NCI-H2196 treated with DMSO at 0.1 percent for 48 hours (cell line): ENCODE measurements around the gene STEAP2.
"Not testable (repeated sequence)": the region's sequence is repeated elsewhere in the genome, so short reads cannot be mapped to it uniquely, and the experiment has no call there.

Experiments used
- DNase-seq: peaks from one replicate; lab custom pipeline; 2025; ENCODE audit not compliant: unreplicated experiment; lab: John Stamatoyannopoulos, UW

The STEAP2 gene

DNA sequence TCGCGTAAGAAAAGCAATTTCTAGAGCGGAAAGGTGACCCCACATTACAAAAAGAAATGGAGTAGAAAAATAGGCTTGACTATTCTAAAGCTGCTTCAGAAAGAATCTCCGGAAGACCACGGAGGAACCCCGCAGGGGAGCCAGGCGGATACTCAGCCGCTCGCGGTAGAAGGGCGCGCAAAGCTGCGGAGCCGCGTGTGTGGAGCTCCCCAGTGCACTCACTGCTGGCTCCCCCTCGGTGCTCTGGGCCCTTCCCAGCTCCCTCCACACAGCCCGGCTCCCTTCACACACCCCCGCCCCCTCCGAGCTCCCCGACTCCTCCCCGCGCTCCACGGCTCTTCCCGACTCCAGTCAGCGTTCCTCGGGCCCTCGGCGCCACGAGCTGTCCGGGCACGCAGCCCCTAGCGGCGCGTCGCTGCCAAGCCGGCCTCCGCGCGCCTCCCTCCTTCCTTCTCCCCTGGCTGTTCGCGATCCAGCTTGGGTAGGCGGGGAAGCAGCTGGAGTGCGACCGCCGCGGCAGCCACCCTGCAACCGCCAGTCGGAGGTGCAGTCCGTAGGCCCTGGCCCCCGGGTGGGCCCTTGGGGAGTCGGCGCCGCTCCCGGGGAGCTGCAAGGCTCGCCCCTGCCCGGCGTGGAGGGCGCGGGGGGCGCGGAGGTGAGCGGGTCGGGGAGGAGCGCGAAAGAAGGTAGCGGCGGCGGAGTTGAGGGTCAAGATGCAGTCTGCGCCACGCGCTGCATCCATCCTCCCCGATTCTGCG is at the start of gene STEAP2:
TSS of gene STEAP2 (plus strand) at position 350 of the 758 bp plus-strand sequence. CDS start 13,343 bp downstream, outside the sequence.
- DNase-seq: peak; percentile 66

DNA sequence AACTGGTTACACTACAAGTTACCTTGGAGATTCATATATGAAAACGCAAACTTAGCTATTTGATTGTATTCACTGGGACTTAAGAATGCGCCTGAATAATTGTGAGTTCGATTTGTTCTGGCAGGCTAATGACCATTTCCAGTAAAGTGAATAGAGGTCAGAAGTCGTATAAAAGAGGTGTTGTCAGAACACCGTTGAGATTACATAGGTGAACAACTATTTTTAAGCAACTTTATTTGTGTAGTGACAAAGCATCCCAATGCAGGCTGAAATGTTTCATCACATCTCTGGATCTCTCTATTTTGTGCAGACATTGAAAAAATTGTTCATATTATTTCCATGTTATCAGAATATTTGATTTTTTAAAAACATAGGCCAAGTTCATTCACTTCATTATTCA is 48.0 kb upstream of the STEAP2 start:
- no peak for DNase-seq

DNA sequence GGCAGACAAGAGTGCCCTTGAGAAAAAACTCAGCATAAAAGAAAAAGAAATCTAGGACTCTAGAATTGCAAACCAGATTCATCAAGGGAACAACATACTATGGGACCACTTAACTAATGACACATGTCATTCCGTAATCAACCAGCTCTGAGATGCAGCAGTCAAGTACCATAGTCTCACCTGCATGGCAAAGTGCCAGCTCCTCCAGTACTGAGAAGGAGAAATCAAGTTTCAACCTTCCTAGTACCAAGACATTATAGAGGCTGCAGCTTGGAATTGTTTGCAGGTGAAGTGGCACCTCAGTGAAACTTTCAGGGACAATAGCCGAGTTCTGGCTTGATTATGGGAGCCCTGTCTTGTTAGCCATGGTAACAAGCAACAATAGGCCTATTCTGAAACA is 45.8 kb upstream of the STEAP2 start:
- no peak for DNase-seq

DNA sequence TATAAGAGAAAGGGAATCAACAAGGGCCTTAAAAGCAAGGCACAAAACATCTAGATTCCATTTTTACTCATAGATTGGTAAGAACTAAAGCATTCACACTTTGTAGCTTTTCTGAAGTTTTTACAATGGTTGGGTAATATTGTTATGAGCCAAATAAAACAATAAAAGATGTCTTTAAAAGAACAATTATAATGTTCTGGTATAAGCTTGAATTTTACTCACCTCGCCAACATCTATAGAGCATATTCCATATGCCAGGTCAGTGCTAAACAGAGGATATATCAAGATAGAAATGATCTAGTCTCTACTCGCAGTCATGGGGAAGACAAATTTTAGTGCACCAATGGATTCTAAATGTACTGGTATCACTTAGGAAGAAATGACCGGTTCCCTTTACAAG is 45.4 kb upstream of the STEAP2 start:
- DNase-seq: no peak

DNA sequence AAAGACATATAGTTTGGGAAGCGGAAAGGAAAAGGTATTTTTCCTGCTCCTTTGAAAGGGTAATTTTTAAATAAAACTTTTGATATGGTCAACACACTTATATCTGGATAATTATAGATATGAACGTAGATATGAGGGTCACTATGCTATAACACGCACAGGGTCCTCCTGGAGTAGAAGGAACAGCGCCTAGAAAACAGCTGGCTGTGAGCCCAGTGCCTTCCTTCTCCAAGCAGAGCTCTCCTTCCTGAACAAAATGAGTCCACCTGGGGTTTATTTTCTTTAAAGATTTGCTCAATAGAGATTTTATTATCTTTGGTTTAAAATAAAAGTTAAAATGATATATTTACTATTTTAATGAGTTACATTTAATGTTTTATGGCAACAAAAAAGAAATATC is 44.2 kb upstream of the STEAP2 start:
- DNase-seq: no peak

DNA sequence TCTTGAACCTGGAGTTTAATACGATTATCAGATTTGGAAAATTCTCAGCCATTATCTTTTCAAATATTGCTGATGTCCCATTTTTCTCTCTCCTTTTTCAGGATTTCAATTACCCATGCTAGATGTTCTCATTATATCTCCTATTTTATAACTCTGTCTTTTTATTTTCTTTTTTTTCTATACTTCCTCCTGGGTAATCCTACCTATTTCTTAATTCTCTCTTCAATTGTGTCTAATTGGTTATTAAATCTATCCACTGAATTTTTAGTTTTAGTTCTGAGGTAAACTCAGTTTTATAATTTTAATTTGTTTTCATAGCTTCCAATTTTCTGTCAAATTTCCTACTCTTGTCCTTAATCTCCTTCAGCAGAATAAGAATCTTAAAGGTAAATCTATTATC is 41.6 kb upstream of the STEAP2 start:
- no peak for DNase-seq

DNA sequence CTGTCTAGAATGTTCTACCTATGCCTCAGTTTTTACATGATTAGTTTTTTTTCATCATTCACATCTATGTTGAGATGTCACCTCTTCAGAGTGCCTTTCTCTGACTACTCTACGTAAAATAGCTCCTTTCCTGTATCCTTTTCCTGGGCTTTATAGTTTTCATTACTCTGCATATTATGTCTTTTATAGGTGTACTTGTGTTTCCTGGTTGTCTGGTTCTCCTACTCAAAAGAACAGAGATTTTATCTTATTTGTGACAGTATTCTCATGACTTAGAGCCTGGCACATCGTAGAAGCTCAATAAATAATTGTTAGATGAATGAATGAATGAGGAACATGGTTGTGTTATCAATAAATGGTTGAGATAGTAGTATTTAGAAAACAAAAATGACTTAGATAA is 39.4 kb upstream of the STEAP2 start:
- no peak for DNase-seq

DNA sequence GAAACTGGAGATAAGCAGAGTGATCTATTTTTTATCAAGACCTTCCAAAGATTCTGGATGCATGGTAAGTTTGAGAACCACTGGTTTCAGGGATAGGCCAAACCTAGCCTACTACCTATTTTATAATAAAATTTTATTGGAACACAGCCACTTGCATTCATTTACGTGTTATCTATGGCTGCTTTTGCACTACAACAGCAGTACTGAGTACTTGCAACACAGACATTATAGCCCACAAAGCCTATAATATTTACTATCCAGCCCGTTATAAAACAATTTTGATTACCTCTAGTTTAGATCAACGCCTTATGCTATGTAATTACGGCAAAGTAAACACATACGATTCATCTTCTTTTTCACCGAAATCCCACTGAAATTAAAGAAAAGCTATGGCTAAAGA is 38.9 kb upstream of the STEAP2 start:
- DNase-seq: no peak

DNA sequence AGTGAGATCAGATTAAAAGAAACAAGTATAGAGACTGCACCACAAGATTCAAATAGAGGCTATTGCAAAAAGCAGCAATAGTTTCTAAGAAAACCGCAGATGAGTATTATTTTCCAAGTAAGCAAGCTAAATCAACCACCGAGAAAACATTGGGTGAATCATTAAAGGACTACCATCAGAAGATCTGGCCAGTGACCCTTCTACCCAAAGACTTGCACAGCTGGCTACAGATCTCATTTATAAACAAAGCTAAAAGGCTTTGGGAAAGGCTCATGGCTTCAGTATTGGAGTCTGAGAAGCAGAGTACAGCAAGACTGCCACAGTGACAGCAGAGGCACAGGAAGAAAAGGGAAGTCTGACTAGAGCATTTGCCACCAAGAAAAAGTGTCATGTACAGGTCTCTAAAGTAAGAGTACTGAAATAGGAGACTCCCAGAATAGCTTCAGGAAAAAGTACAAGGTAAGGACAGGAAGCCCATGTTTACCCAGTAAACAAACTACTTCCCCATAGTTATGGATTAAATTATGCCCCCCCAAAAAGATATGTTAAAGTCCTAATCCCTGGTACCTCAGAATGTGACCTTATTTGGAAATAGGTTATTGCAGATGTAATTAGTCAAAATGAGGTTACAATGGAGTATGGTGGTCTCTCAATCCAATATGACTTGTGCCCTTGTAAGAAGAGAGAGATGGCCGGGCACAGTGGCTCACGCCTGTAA is 38.3 kb upstream of the STEAP2 start:
- DNase-seq: no peak

DNA sequence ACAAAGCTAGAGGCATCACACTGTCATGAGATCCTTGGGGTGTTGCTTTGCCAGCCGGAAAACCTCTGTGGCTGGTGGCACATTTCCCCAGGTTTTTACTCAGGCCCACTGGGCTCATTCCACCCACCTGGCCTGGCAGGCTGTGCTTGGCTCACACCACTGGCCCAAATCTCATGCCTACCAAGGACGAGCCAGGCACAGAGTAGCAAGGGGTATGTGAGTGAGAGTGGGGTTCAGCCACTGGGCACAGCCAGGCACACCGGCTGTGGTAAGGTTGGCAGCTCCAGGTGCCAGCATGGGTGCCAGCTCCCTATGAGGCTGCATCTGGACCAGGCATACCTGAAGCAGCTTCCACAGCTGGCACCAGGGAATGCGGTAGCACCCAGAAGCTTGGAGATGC is 35.9 kb upstream of the STEAP2 start:
- no peak for DNase-seq

DNA sequence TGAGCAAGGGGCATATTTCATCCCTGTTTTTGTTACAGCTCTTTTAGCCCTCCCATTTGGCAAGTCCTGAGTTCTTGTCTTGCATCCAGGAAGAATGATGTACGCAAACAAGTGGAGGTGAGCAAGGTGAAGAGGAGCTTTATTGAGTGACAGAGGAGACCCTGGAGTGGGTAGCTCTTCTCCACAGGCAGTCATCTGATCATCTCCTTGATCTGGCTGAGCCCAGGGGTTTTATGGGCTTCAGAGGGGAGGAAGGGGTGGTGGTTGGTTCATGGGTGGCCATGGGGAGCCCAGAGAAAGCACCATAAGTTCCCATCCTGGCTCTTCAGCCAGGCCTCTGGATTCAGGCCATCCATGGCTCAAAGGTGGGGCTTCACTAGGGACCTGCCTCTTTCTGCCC is 35.3 kb upstream of the STEAP2 start:
- no peak for DNase-seq

DNA sequence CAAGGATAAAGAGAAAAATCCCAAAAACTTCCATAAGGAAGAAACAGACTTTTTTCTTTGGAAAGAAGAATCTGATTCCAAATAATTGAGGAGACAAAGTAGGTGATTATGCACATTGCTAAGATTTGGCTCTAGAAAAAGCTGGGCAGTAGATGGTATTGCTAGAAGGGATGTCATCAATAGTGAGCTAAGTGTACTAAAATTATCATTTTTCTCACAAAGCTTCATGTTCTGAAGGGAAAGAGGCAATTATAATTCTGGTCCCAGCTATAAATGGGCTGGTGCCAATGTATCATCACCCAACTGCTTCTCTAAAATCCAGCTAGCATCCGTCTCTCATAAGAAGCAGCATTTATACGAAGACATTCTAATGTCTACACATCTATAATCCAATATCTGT is 33.4 kb upstream of the STEAP2 start:
- no peak for DNase-seq

DNA sequence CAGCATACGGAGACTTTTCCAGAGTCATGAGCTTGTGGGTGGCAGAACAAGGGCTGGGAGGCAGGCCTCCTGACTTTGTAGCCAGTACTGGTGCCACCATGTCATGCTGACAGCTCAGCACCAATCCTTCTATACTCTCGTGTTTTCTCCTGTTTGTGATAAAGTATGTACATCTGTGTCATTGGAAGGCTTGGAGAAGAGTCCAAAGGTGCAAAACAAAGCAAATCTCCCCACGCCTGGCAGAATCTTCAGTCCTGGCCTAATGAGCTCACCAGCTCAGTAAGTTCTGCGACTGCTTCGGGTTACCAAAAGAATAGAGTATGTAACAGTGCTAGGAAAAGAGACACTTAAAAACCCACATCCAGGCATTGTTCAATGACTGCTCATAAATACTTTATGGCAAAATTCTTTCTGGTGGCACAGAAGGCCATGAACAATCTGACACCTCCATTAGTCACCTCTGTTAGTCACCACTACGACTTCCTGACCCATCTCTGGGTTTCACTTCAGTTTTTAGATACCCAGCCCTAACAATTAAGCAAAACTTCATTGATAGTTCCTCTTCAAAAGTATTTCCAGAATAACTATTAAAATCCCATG is 32.8 kb upstream of the STEAP2 start:
- DNase-seq: no peak

DNA sequence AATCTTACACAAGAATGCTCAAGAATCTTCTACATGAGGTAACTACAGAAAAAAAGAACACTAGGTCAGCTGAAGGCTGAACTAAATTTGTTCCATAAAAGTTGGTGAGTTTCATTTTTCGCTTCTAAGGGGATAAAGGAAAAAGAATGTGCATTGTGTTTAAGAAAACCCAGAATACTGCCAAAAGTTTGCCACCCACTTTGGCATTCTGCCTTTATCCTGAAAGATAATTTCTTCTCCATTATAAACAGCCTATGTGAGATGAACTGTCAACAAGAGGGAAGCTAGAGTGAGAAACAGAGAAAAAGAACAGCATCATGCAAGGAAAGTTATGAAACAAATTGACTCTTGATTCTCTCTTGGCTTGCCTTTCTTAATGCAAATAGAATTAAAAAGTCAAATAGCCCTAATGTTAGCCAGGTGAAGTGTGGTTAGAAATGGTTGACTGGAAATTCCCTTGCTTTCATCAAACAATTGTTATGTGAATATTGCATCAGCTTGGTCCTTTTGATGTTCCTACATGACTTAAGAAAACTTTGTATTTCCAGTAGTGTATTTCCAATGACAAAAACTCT is 31.4 kb upstream of the STEAP2 start:
- no peak for DNase-seq

DNA sequence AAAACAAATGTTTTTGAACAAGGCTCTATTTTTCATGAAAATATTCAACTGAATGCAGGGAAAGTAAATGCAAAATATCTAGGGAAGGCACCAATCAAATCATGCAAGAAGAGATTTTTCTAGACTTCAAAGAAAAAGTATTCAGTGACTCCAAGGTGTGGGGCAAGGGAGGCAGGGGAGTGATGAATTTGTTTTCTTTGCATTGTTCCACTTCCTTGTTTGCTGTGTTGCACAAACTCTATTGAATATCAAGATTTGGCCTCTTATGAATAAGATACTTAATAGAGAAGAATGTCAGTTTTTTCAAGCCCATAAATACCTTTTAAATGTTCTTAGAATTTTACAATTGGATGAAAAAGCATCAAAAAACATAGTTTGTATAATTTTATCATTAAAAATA is 30.9 kb upstream of the STEAP2 start:
- DNase-seq: no peak

DNA sequence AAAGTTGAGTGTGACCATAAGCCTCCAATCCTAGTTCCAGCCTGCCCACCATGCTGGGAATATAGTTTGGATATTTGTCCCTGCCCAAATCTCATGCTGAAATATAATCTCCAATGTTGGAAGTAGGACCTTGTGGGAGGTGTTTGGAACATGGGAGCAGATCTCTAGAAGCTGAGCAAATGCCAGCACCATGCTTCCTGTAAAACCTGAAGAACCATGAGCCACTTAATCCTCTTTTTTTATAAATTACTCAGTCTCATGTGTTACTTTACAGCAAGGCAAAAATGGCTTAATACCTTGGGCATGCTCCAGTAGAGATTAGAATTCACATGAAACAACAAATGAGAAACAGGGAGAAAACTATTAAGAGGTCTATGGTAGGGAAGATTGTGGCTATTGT is 30.1 kb upstream of the STEAP2 start:
- DNase-seq: no peak

DNA sequence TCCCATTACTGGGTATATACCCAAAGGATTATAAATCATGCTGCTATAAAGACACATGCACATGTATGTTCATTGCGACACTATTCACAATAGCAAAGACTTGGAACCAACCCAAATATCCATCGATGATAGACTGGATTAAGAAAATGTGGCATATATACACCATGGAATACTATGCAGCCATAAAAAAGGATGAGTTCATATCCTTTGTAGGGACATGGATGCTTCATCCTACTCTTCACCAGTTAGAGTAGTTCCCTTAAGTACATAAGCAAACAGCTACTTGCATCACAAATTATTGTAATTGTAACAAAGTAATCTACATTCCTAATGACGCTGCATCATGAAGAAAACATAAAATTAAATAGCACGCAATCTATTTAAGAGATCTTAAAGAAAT is 25.2 kb upstream of the STEAP2 start:
- not testable (repeated sequence) for DNase-seq

DNA sequence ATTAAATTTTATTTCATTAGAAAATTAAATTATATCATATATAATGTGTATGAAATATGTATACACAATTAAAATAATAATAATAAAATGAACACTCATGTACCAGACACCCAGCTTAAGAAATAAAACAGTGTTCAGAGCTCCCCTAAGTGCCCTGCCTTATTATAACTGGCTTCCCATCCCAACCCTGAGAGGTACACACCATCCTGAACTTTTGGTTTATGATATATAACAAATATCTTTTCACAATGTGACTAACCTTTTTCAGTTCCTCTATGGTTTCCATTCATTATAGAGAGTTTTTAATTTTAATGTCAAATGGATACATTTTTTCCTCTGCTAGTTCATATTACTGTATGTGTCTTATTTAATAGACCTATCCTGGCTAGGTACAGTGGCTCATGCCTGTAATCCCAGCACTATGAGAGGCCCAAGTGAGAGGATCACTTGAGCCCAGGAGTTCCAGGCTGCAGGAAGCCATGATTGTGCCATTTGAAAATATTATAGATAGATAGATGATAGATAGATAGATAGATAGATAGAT is 24.0 kb upstream of the STEAP2 start:
- DNase-seq: no peak

DNA sequence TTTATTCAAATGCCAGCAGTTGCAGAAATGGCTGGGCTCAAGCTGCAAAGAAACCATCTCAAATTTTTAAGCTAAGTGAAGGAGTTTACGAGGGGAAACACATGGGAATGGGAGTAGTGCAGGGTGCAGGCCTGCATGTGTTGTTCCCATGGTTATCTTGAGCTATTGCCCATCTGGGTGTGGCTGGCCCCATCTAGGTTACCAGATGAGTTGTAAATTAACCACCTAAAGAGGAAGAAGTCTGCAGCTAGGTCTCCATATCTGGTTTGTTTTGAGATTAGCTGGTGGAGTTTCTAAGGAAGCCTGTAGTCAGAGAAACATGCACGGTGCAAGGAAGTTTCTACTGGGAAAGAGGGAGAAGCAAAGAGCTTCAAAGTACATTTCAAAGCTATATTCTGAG is 23.3 kb upstream of the STEAP2 start:
- no peak for DNase-seq

DNA sequence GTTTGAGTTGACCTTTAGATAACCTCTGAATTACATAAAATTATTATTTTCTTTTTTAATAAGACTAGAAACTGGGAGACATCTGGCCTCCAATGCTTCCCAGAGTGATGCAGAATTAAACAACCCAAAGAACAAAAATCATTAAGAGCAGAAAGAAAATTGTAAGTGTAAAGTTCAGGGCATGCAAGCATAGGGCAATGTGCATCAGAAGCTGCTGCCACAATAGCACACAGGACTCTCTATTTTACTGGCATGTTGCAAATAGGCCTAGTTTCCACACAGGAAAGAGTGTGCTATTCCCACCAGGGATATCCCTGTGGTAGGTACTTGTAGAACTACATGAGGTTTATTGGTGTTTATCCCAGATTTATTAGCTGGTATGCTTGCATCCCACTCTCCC is 20.5 kb upstream of the STEAP2 start:
- DNase-seq: no peak

DNA sequence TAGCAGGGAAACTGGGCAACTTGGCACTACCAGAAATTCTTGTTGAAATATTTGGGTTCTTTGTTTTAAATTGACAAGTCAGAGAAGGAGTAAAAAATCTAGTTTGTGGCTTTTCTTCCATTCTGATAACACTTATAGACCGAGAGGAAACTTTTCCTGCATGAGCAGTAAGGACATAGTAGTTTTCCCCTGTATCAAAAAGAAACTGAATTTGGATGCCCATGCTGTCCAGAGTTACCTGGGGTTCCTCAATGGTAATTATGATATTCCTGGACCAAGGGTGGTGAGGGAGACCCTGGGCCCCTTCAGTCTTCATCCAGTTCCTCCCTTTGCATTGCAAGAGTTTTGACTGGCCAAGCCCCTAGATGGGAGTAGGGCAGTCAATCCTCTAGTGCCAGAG is 19.9 kb upstream of the STEAP2 start:
- DNase-seq: no peak
